T-helper 2 cell treated with Interferon-gamma antibody and Interleukin-4, amounts not matched to agents 5 μg/mL and 100 μg/mL, for 36 hours (primary cell): Measurements from ENCODE around the gene RASGRP3.

Source experiments
- DNase-seq: peaks from one replicate; pipeline ENCODE4 v3.0.0; 2021; ENCODE audit warnings: low spot score
- H3K27ac Mint-ChIP-seq: one replicate; pipeline ENCODE4 v1.8.0; 2021; ENCODE audit warnings: mild to moderate bottlenecking, mixed read lengths
- H3K27me3 Mint-ChIP-seq: one replicate; pipeline ENCODE4 v1.8.0; 2021; ENCODE audit warnings: low read depth, mixed read lengths
- H3K36me3 Mint-ChIP-seq: one replicate; pipeline ENCODE4 v1.8.0; 2021; ENCODE audit warnings: low read depth, mixed read lengths
- H3K4me1 Mint-ChIP-seq: one replicate; pipeline ENCODE4 v1.8.0; 2021; ENCODE audit warnings: low read depth, mixed read lengths
- H3K4me3 Mint-ChIP-seq: one replicate; pipeline ENCODE4 v1.8.0; 2022; ENCODE audit warnings: mild to moderate bottlenecking, moderate library complexity, mixed read lengths
- H3K9me3 Mint-ChIP-seq: one replicate; pipeline ENCODE4 v1.8.0; 2021; ENCODE audit warnings: mixed read lengths

The RASGRP3 gene

GRCh38 chr2:33530690-33531548 is 54.5 kb downstream of the RASGRP3 start:
- no peaks in the 10 kb centered on the region for H3K27me3 Mint-ChIP-seq
- peaks cover 15% of the 10 kb centered on the region for H3K36me3 Mint-ChIP-seq
- no peak overlapping the region for H3K27ac Mint-ChIP-seq
- H3K4me3 Mint-ChIP-seq: no peak overlapping the region
- H3K9me3 Mint-ChIP-seq: no peaks in the 10 kb centered on the region
- peaks cover 19% of the 10 kb centered on the region for H3K4me1 Mint-ChIP-seq
- no peak for DNase-seq

GRCh38 chr2:33531549-33532059 is 55.2 kb downstream of the RASGRP3 start:
- Mint-ChIP-seq H3K27me3 (no peaks in the 10 kb centered on the region), H3K4me1 (peaks cover 12% of the 10 kb centered on the region), H3K9me3 (no peaks in the 10 kb centered on the region), H3K4me3 (no peak overlapping the region), H3K36me3 (peaks cover 11% of the 10 kb centered on the region), H3K27ac (no peak overlapping the region)
- no peak for DNase-seq

- H3K36me3 Mint-ChIP-seq: peaks cover 10% of the 10 kb centered on the region
- no peak for DNase-seq
- no peak overlapping the region for H3K27ac Mint-ChIP-seq
- peaks cover 11% of the 10 kb centered on the region for H3K4me1 Mint-ChIP-seq
- no peak overlapping the region for H3K4me3 Mint-ChIP-seq
- no peaks in the 10 kb centered on the region for H3K9me3 Mint-ChIP-seq
- no peaks in the 10 kb centered on the region for H3K27me3 Mint-ChIP-seq
Observed at GRCh38 chr2:33532146-33532545, 55.7 kb downstream of the RASGRP3 start.

GRCh38 chr2:33532966-33533365 is 56.5 kb downstream of the RASGRP3 start:
- no peaks in the 10 kb centered on the region for H3K27me3 Mint-ChIP-seq

GRCh38 chr2:33535421-33535820 is 59.0 kb downstream of the RASGRP3 start:
- no peak overlapping the region for H3K27ac Mint-ChIP-seq
- H3K9me3 Mint-ChIP-seq: no peaks in the 10 kb centered on the region
- no peaks in the 10 kb centered on the region for H3K4me1 Mint-ChIP-seq
- no peak overlapping the region for H3K4me3 Mint-ChIP-seq
- H3K36me3 Mint-ChIP-seq: peaks cover 5% of the 10 kb centered on the region
- H3K27me3 Mint-ChIP-seq: no peaks in the 10 kb centered on the region
- no peak for DNase-seq

More at GRCh38 chr2:33532966-33533365, 56.5 kb downstream of the RASGRP3 start:
- Mint-ChIP-seq H3K9me3 (no peaks in the 10 kb centered on the region), H3K36me3 (peaks cover 6% of the 10 kb centered on the region), H3K4me1 (peaks cover 8% of the 10 kb centered on the region), H3K27ac (no peak overlapping the region), H3K4me3 (no peak overlapping the region)
- no peak for DNase-seq

- H3K9me3 Mint-ChIP-seq: no peaks in the 10 kb centered on the region
- no peak for DNase-seq
- H3K4me1 Mint-ChIP-seq: no peaks in the 10 kb centered on the region
- H3K4me3 Mint-ChIP-seq: no peak overlapping the region
- H3K27ac Mint-ChIP-seq: no peak overlapping the region
- no peaks in the 10 kb centered on the region for H3K27me3 Mint-ChIP-seq
- peaks cover 3% of the 10 kb centered on the region for H3K36me3 Mint-ChIP-seq
Observed at GRCh38 chr2:33541243-33541642, 64.8 kb downstream of the RASGRP3 start.

GRCh38 chr2:33550206-33550605 is 73.8 kb downstream of the RASGRP3 start:
- no peaks in the 10 kb centered on the region for H3K36me3 Mint-ChIP-seq
- H3K4me1 Mint-ChIP-seq: no peaks in the 10 kb centered on the region
- DNase-seq: no peak
- H3K27ac Mint-ChIP-seq: no peak overlapping the region
- no peaks in the 10 kb centered on the region for H3K27me3 Mint-ChIP-seq
- no peak overlapping the region for H3K4me3 Mint-ChIP-seq
- no peaks in the 10 kb centered on the region for H3K9me3 Mint-ChIP-seq

GRCh38 chr2:33552758-33553461 is 76.5 kb downstream of the RASGRP3 start:
- H3K9me3 Mint-ChIP-seq: no peaks in the 10 kb centered on the region
- H3K4me3 Mint-ChIP-seq: no peak overlapping the region
- no peak overlapping the region for H3K27ac Mint-ChIP-seq
- no peaks in the 10 kb centered on the region for H3K4me1 Mint-ChIP-seq
- H3K36me3 Mint-ChIP-seq: no peaks in the 10 kb centered on the region
- H3K27me3 Mint-ChIP-seq: no peaks in the 10 kb centered on the region
- DNase-seq: no peak

- no peak overlapping the region for H3K4me3 Mint-ChIP-seq
- no peaks in the 10 kb centered on the region for H3K4me1 Mint-ChIP-seq
- H3K36me3 Mint-ChIP-seq: no peaks in the 10 kb centered on the region
- H3K27ac Mint-ChIP-seq: no peak overlapping the region
- no peaks in the 10 kb centered on the region for H3K27me3 Mint-ChIP-seq
- no peak for DNase-seq
- H3K9me3 Mint-ChIP-seq: no peaks in the 10 kb centered on the region
Observed at GRCh38 chr2:33555681-33556080, 79.2 kb downstream of the RASGRP3 start.

- no peak overlapping the region for H3K4me3 Mint-ChIP-seq
- DNase-seq: no peak
- no peaks in the 10 kb centered on the region for H3K4me1 Mint-ChIP-seq
- no peak overlapping the region for H3K27ac Mint-ChIP-seq
- no peaks in the 10 kb centered on the region for H3K27me3 Mint-ChIP-seq
- H3K9me3 Mint-ChIP-seq: no peaks in the 10 kb centered on the region
- no peaks in the 10 kb centered on the region for H3K36me3 Mint-ChIP-seq
Observed at GRCh38 chr2:33559328-33559727, 82.9 kb downstream of the RASGRP3 start.

- Mint-ChIP-seq H3K36me3 (no peaks in the 10 kb centered on the region), H3K27me3 (no peaks in the 10 kb centered on the region), H3K4me3 (no peak overlapping the region), H3K27ac (no peak overlapping the region), H3K4me1 (no peaks in the 10 kb centered on the region), H3K9me3 (no peaks in the 10 kb centered on the region)
- DNase-seq: no peak
Observed at GRCh38 chr2:33560017-33560416, 83.6 kb downstream of the RASGRP3 start.

- Mint-ChIP-seq H3K27me3 (no peaks in the 10 kb centered on the region), H3K36me3 (no peaks in the 10 kb centered on the region), H3K4me3 (no peak overlapping the region), H3K27ac (no peak overlapping the region), H3K4me1 (no peaks in the 10 kb centered on the region), H3K9me3 (no peaks in the 10 kb centered on the region)
- no peak for DNase-seq
Observed at GRCh38 chr2:33561872-33562271, 85.4 kb downstream of the RASGRP3 start.

GRCh38 chr2:33570681-33571080 is 94.2 kb downstream of the RASGRP3 start:
- H3K4me1 Mint-ChIP-seq: peaks cover 8% of the 10 kb centered on the region
- no peak overlapping the region for H3K4me3 Mint-ChIP-seq
- DNase-seq: no peak
- H3K9me3 Mint-ChIP-seq: no peaks in the 10 kb centered on the region
- H3K36me3 Mint-ChIP-seq: no peaks in the 10 kb centered on the region
- H3K27me3 Mint-ChIP-seq: no peaks in the 10 kb centered on the region
- no peak overlapping the region for H3K27ac Mint-ChIP-seq

- Mint-ChIP-seq H3K4me3 (no peak overlapping the region), H3K36me3 (no peaks in the 10 kb centered on the region), H3K9me3 (no peaks in the 10 kb centered on the region), H3K27me3 (no peaks in the 10 kb centered on the region), H3K27ac (no peak overlapping the region), H3K4me1 (peaks cover 8% of the 10 kb centered on the region)
- no peak for DNase-seq
Observed at GRCh38 chr2:33573657-33574056, 97.2 kb downstream of the RASGRP3 start.
